Activated CD8-positive, alpha-beta memory T cell treated with anti-CD3 and anti-CD28 coated beads, Interleukin-2, amount 50 U/mL, for 1 hour (primary cell): Measurements from ENCODE around the gene CRYZL1.

Source experiments
- DNase-seq: peaks from one replicate; pipeline ENCODE4 v3.0.0-alpha.2; 2020; ENCODE audit errors: extremely low read depth

The CRYZL1 gene

DNA sequence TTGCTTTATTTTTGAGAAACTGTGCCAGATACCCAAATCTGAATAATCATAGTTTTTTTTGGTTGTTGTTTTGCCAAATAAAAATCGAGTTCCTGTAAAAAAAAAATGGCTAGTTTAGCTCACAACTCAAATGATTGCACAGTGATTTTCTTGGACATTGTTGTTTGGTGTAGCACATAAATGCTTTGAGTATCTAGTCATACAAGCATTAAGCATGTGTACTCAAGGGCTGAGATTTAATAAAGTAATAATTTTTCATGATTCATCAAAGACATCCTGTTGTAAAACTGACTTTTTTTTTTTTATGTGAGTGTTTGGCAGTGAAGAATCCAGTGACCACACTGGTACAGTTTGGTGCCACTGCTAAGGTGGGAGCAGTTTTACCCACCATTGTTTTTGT is 19.6 kb upstream of the CRYZL1 start:
- no peak for DNase-seq

DNA sequence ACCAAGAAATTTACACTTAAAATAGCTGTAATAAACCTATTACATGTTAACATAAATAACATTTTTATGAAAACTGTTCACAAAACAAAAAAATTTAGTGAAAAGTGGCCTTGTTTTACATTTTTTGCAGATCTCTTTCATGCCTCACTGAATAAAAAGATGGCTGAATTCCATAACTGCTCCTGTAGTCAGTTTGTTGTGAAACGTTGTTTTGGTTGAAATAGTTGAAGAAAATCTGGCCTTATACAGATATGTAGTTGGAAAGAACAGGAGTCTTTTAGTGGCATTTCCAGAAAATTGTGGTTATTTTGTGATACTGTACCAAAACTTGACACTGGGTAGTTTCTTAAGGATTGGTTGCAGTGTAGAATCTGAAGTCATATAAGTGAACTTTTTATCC is 18.9 kb upstream of the CRYZL1 start:
- DNase-seq: no peak

- DNase-seq: no peak
Measured at GRCh38 chr21:33659568-33659949, 18.0 kb upstream of the CRYZL1 start.

DNA sequence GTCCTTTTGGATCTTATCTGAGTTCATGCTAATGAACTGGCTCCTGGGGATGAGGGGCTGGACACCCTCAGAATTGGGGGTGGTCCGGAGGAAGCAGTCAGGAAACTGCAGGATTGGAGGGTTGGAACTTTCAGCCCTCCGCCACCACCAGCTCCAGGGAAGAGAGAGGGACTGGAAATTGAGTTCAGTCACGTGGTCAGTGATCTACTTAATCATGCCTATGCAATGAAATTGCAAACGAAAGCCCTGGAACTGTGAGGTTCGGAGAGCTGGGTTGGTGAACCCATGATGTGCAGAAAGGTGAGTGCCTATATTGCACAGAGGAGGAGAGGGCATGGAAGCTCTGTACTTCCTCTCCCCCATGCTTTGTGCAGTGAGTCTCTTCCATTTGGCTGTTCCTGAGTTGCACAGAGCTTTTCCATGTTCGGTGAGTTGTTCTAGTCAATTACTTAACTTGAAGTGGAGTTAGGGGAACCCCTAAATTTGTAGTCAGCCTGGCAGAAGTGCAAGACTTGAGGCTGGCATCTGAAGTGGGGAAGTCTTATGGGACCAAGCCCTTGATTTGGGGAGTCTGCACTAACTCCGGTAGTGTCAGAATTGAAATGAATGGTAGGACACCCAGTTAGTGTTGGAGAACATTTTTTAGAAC is 17.5 kb upstream of the CRYZL1 start:
- no peak for DNase-seq

DNA sequence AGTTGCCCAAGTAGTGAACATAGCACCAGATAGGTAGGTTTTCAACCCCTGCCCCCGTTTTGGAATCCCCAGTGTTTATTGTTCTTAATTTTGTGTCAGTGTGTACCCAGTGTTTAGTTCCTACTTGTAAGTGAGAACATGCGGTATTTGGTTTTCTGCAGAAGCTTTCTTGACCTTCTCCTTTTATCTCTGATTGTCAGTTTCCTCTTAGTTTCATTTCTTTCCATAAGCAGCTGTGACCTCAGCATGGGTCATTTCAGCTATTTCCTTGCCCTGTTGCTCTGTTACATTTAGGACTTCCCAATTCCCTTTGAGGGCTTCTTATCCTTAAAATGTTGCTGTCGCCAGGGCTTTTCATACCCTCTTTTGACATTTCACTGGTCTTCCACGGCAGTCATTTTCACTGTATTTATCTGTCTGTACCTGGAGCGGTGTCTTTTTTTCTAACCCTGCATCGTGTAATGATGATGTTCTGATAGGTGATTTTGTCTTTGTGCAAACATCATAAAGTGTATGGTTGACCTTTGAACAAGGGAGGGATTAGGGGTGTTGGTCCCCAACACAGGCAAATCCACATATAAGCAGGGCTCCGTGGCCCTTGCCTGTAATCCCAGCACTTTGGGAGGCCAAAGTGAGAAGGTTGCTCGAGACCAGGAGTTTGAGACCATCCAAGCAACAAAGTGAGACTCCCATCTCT is 15.7 kb upstream of the CRYZL1 start:
- no peak for DNase-seq

- DNase-seq: no peak
Measured at GRCh38 chr21:33655588-33656221, 14.2 kb upstream of the CRYZL1 start.

DNA sequence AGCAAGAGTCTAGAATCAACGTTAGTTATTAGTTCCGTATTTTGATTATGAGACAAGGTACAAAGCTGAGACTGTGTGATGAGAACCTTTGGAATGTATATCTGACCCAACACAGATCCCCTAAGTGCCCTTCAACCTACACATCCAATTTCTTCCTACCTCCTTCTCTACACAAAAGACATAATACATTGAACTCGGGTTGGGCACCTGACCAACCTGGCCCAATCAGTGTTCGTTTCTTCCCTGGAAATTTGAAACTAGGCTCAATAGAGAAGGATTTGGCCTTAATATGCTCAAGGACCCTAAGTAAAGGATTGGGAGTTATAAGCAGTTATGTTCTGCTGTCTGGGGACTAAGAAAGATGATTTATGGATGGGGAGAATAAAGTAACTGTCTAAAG is 12.9 kb upstream of the CRYZL1 start:
- DNase-seq: no peak

GRCh38 chr21:33651965-33652680 is 10.6 kb upstream of the CRYZL1 start:
- DNase-seq: no peak

DNA sequence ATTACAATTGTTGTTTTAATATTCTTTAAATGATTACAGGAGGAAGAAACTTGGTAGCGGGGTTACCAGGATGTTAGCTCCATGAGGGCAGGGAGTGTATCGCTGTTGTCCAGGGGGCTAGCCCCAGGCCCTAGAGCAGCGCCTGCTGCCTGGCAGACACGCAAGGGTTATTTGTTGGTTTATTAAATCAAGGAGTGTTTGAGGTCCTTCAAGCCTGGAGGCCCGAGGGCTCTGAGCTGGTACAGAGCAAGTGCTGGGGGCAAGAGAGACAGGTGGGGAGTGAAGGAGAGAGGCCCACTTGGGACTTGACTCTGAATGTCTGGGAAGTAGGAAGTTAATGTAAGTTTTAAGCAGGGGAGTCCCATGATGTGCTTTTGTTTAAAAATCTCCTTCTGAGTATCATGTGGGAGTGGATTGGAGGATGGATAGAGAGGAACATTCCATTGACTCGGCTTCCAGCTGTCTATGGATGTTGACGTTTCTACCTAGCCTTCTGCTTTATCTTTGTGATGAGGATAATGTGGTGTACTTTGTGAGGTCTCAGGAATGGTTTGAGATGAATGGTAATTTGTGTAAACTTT is 9.5 kb upstream of the CRYZL1 start:
- no peak for DNase-seq

DNA sequence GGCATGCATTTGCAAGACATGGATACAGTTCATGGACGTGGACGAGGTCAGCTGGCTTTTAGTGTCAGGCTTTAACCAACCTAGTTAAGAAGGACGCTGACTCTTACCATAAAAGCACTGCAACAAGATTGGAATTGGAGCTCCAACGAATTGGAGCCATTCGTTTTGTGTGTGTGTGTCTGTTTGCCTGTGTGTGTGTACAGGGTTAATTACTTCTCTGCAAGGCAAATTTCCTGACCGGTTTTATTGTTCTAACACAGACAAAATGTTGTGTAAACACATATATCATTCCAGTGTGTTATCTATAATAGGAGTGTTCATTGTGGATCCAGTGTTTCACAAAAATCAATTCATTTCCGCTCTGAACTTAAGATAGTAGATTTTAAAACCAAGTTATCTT is 8.7 kb upstream of the CRYZL1 start:
- DNase-seq: no peak

GRCh38 chr21:33648555-33648954 is 7.0 kb upstream of the CRYZL1 start:
- DNase-seq: no peak

- no peak for DNase-seq
Measured at GRCh38 chr21:33647587-33647986, 6.0 kb upstream of the CRYZL1 start.

DNA sequence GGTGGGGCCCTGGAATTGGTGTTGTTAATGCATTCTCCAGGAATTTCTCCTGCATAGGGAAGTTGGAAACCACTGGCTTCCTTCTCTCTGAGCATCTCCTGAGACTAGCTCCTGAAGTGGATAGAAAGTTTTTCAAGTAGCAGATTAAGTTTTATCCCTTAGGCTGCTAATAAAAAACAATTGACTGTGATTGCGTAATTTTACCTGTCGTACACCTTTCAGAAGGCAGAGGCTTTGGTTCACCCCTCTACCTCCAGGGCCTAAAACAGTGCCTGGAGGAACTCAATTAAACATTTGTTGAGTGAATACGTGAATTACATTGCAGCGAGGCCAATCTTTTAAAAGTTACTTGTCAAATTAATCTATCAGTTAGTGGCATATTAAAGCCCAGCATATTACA is 4.2 kb upstream of the CRYZL1 start:
- DNase-seq: no peak

- no peak for DNase-seq
Measured at GRCh38 chr21:33644383-33645074, 3.0 kb upstream of the CRYZL1 start.

DNA sequence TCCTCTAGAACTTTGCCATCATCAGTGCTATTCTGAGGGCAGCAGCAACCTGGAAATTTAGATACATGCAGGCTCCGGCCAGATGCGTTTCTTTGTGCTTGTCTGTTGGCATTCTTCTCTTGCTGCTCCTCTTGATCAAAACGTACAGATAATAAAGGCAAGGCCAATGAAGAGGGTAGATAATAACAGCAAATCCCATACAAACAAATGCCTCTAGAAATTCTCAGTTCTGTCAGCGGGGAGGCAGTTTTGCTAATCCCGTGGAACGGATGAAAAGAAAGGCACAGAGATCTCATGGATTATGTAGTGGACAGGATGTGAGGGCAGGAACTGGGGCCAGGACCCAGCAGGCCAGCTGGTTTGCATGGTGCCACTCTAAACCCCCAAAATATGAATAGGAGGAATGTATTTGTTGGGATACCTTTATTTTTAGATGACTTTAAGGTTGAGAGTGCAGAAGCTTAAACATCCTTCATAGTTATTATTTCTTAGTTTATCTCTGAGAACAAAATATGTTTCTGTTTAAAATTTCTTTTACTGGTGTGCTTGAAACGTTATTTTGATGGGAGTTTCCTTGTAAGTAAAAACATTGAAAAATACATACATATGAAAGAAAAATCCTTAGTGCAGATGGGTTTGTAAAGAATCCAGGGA is 2.2 kb upstream of the CRYZL1 start:
- DNase-seq: no peak

GRCh38 chr21:33642896-33643657 is 1.5 kb upstream of the CRYZL1 start:
- no peak for DNase-seq

DNA sequence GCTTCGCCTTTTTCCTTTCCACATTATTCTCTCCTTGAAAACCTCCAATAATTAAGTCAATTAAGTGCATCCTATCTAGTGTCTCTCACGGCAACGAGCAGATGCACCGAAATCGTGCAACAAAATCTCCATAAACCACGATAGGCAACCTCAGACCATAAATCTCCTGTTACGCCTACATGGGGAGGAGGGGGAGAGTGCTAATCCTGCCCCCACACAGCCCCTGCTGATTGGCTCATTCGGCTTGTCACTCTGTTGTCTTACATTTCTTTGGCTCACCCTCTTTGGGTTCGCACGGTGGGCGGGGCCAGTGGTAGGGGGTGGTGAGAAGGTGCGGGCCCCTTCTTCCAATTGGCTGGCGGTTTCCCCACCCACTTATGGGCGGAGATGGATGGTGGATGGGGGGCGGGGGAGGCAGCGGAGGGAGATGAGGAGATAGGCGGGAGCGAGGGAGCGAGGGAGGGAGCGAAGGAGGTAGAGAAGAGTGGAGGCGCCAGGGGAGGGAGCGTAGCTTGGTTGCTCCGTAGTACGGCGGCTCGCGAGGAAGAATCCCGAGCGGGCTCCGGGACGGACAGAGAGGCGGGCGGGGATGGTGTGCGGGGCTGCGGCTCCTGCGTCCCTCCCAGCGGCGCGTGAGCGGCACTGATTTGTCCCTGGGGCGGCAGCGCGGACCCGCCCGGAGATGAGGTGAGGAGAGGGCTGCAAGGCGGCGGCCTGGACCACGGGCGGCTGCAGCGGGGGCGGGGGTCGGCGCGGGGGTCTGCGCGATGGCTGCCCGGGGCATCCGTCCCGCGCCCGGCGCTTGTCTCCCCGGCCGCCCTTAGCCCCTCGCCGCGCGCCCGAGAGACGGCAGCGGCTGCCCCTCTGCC is 720 bp upstream of the CRYZL1 start, which contains the start of gene ITSN1:
ITSN1 (plus strand) TSS at position 475 of the 869 bp plus-strand sequence. CDS start 76,328 bp downstream, outside the sequence.
- peak; percentile 99 for DNase-seq

DNA sequence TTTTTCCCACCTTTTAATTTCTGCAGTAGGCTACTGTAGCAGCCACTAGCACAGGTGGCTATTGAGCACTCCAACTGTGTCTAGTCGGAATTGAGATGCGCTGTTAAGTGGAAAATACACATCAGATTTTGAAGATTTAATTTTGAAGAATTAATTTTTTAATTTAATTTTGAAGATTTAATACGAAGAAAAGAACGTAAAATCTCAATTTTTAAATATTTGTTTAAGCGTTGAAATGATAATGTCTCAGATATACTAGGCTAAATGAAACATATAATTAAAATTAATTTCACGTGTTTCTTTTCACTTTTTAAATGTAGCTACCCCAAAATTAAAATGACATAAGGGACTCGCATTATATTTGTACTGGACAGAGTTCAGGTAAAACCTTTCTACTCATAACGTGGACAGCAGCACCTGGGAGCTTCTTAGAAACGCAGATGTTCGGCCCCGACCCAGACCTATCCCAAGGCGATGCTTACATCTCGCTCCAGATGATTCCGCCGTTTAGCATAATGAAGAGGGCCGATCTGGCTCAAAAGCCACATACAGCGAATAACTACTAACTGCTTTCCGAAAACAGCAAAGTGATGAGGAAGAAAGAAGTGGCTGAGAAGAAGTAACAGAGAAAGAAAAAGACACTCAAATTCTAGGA is 717 bp downstream of the CRYZL1 start:
- DNase-seq: no peak

- no peak for DNase-seq
Measured at GRCh38 chr21:33634254-33634653, 7.3 kb downstream of the CRYZL1 start.
